ENCODE results near the gene VENTX. TPM values are rescaled to one million over a fixed set of nuclear protein-coding genes. Genes with fewer than 3 reads are reported as not detected.

Gene VENTX
- polyA plus RNA-seq, 1 donor (not counting 4 experiments of a cell fraction or from before 2014, with no cell fraction given): not detected

DNA sequence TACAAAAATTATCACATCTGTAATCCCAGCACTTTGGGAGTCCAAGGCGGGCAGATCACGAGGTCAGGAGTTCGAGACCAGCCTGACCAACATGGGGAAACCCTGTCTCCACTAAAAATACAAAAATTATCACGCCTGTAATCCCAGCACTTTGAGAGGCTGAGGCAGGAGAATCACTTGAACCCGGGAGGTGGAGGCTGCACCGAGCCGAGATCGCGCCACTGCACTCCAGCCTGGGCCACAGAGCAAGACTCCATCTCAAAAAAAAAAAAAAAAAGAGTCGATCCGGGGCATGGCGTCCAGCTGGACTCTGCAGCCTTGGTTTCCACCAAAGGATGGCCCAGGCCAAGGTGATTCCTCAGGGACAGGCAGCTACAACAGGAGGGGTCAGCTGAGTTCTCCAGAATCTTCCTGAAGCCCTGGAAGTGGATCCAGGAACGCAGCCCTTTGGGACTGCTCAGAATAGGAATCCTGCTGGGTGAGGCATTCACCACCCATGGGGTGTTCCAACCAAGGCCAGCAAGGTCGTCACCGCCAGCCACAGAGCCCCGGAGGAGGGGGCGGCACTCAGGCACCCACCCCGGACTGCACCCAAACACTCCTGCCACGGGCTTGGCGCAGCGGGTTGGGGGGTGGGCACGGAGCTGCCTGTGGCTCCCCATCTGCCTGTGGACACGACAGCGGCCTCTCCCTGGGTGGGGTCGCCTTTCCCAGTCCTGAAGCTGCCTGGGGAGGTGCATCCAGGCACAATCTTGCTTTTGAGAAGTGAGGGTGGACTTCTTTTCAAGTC lies 19.7 kb upstream of the VENTX start:
- DNase-seq (ENCODE audit: low read depth, low spot score) (no peak), FAIRE-seq (no peak)
- H3K9ac ChIP-seq (ENCODE audit: control insufficient read depth, extremely low read depth, insufficient read depth, low read length): no peak overlapping the region
- no peak overlapping the region for H3K4me3 ChIP-seq (ENCODE audit: control insufficient read depth in 2 of 3, extremely low read depth in 1 of 3, insufficient read depth in 2 of 3, low read depth in 1 of 3, low read length in 3 of 3)
- H3K9me3 ChIP-seq (ENCODE audit: control insufficient read depth, low read depth, low read length): no peaks in the 10 kb centered on the region
- no peaks in the 10 kb centered on the region for H4K20me1 ChIP-seq (ENCODE audit: control insufficient read depth, extremely low read depth, insufficient read depth, low read length)
- no peak for TF ChIP-seq EZH2 (IDR thresholded peaks at IDR 0.05; ENCODE audit: low read length)
- TF ChIP-seq, protein P1, sequence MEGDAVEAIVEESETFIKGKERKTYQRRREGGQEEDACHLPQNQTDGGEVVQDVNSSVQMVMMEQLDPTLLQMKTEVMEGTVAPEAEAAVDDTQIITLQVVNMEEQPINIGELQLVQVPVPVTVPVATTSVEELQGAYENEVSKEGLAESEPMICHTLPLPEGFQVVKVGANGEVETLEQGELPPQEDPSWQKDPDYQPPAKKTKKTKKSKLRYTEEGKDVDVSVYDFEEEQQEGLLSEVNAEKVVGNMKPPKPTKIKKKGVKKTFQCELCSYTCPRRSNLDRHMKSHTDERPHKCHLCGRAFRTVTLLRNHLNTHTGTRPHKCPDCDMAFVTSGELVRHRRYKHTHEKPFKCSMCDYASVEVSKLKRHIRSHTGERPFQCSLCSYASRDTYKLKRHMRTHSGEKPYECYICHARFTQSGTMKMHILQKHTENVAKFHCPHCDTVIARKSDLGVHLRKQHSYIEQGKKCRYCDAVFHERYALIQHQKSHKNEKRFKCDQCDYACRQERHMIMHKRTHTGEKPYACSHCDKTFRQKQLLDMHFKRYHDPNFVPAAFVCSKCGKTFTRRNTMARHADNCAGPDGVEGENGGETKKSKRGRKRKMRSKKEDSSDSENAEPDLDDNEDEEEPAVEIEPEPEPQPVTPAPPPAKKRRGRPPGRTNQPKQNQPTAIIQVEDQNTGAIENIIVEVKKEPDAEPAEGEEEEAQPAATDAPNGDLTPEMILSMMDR (optimal IDR thresholded peaks at IDR 0.05 in 1 of 3, IDR thresholded peaks at IDR 0.05 in 1 of 3, conservative IDR thresholded peaks at IDR 0.05 in 1 of 3; ENCODE audit: extremely low read depth in 1 of 3, insufficient read depth in 2 of 3, low read length in 3 of 3): no peak
- no peaks in the 10 kb centered on the region for H3K4me1 ChIP-seq (ENCODE audit: control insufficient read depth, extremely low read depth, insufficient read depth, low read length)
- peaks cover 27% of the 10 kb centered on the region for H3K27me3 ChIP-seq (ENCODE audit: control insufficient read depth, extremely low read depth, insufficient read depth, low read length)
- H3K9me1 ChIP-seq (ENCODE audit: control insufficient read depth, extremely low read depth, insufficient read depth, low read length): no peaks in the 10 kb centered on the region
- no peak overlapping the region for H2AFZ ChIP-seq (ENCODE audit: control insufficient read depth, low read length)
- dilution Hi-C loops (cut with MboI; ENCODE audit: extremely low pct_ligation_motif_present, low sequenced_read_pairs): no loop called here
- no peaks in the 10 kb centered on the region for H3K36me3 ChIP-seq (ENCODE audit: control insufficient read depth in 2 of 2, extremely low read depth in 1 of 2, insufficient read depth in 2 of 2, low read length in 2 of 2)
- no peak overlapping the region for H3K4me2 ChIP-seq (ENCODE audit: control insufficient read depth, extremely low read depth, insufficient read depth, low read depth, low read length)
- no peaks in the 10 kb centered on the region for H3K79me2 ChIP-seq (ENCODE audit: control insufficient read depth, insufficient read depth, low read length)
- H3K27ac ChIP-seq (ENCODE audit: control insufficient read depth, insufficient read depth, low read length): no peak overlapping the region

GRCh38 chr10:133218891-133219290 lies 18.8 kb upstream of the VENTX start:
- H2AFZ ChIP-seq (ENCODE audit: control insufficient read depth, low read length): no peak overlapping the region
- DNase-seq (ENCODE audit: low read depth, low spot score): no peak
- H3K36me3 ChIP-seq (ENCODE audit: control insufficient read depth in 2 of 2, extremely low read depth in 1 of 2, insufficient read depth in 2 of 2, low read length in 2 of 2): no peaks in the 10 kb centered on the region
- no peak overlapping the region for H3K4me2 ChIP-seq (ENCODE audit: control insufficient read depth, extremely low read depth, insufficient read depth, low read depth, low read length)
- no peaks in the 10 kb centered on the region for H3K9me3 ChIP-seq (ENCODE audit: control insufficient read depth, low read depth, low read length)
- no peak for FAIRE-seq
- H3K79me2 ChIP-seq (ENCODE audit: control insufficient read depth, insufficient read depth, low read length): no peaks in the 10 kb centered on the region
- H3K4me1 ChIP-seq (ENCODE audit: control insufficient read depth, extremely low read depth, insufficient read depth, low read length): no peaks in the 10 kb centered on the region
- H3K27me3 ChIP-seq (ENCODE audit: control insufficient read depth, extremely low read depth, insufficient read depth, low read length): peaks cover 29% of the 10 kb centered on the region
- no peak overlapping the region for H3K27ac ChIP-seq (ENCODE audit: control insufficient read depth, insufficient read depth, low read length)
- H3K9ac ChIP-seq (ENCODE audit: control insufficient read depth, extremely low read depth, insufficient read depth, low read length): no peak overlapping the region
- no peaks in the 10 kb centered on the region for H3K9me1 ChIP-seq (ENCODE audit: control insufficient read depth, extremely low read depth, insufficient read depth, low read length)
- dilution Hi-C loops (cut with MboI; ENCODE audit: extremely low pct_ligation_motif_present, low sequenced_read_pairs): no loop called here
- no peak for TF ChIP-seq EZH2 (IDR thresholded peaks at IDR 0.05; ENCODE audit: low read length)
- TF ChIP-seq, protein P1 (optimal IDR thresholded peaks at IDR 0.05 in 1 of 3, IDR thresholded peaks at IDR 0.05 in 1 of 3, conservative IDR thresholded peaks at IDR 0.05 in 1 of 3; ENCODE audit: extremely low read depth in 1 of 3, insufficient read depth in 2 of 3, low read length in 3 of 3): no peak
- no peaks in the 10 kb centered on the region for H4K20me1 ChIP-seq (ENCODE audit: control insufficient read depth, extremely low read depth, insufficient read depth, low read length)
- no peak overlapping the region for H3K4me3 ChIP-seq (ENCODE audit: control insufficient read depth in 2 of 3, extremely low read depth in 1 of 3, insufficient read depth in 2 of 3, low read depth in 1 of 3, low read length in 3 of 3)
